ENCODE results near the gene MYH6. TPM values are rescaled to one million over a fixed set of nuclear protein-coding genes. Genes with fewer than 3 reads are reported as not detected.

Gene MYH6
- total and polyA plus RNA-seq, 2 of the 13 experiments (the other 11 are each of a cell fraction or from before 2014, with no cell fraction given): 0.01 TPM; not detected in 1

DNA sequence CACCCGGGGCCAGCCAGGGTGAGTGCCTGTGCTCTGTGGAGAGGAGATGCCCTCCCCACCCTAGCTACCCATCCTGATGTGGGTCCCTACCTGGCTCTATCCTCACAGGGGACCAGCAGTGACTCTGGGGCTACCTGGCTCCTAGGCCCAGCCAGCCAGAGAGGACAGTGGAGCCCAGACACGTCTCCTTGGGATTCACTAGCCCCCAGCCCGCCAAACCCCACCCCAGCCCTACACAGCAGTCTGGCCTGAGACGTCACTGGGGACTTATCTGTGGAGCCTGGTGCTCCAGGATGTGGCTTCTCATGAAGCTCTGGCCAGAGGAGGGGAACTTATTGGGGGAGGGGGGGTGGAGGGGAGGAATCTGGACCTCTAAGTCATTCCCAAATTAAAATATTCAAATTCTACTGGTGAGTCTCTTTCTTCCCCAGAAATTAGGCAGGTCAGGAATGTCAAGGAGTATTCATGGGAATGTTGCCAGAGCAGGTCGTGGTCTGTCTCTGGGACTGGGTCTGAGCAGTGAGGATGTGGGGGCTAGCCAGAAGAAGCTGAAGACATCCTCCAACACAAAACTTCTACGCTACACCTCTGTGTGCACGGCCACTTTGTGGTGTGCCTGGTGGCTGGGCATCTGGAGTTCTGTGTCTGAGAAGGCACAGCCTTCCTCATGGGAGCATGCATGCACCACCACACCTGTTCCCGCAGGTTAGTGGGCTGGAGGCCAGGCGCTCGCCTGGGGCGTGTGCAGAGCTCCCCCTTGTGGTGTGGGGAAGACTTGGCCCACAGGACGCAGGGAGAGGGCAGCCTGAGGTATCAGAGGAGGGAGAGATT is 28.5 kb downstream of the MYH6 start (continued):
- TF ChIP-seq NCOR1 (IDR thresholded peaks at IDR 0.05; ENCODE audit: borderline replicate concordance, low read length) (no peak), GFI1 (CRISPR knock-in tag; IDR thresholded peaks at IDR 0.05; ENCODE audit: borderline replicate concordance) (no peak), ZNF329 (CRISPR knock-in tag; IDR thresholded peaks at IDR 0.05; ENCODE audit: low read depth) (0 out of 2 replicates have a peak, but pooled peaks have one; percentile 35), ZNF614 (CRISPR knock-in tag; IDR thresholded peaks at IDR 0.05; ENCODE audit: borderline replicate concordance) (peak; percentile 75; the same call in 1 of the 2 replicates), ZNF737 (CRISPR knock-in tag; IDR thresholded peaks at IDR 0.05; ENCODE audit: borderline replicate concordance) (0 out of 2 replicates have a peak, but pooled peaks have one; percentile 27), RAD21 (CRISPR knock-in tag; IDR thresholded peaks at IDR 0.05) (peak; percentile 98), ZNF431 (CRISPR knock-in tag; IDR thresholded peaks at IDR 0.05; ENCODE audit: borderline replicate concordance, low read depth) (0 out of 2 replicates have a peak, but pooled peaks have one; percentile 48), ZBED4 (CRISPR knock-in tag; IDR thresholded peaks at IDR 0.05; ENCODE audit: borderline replicate concordance) (0 out of 2 replicates have a peak, but pooled peaks have one; percentile 41)
- TF ChIP-seq, protein P1, sequence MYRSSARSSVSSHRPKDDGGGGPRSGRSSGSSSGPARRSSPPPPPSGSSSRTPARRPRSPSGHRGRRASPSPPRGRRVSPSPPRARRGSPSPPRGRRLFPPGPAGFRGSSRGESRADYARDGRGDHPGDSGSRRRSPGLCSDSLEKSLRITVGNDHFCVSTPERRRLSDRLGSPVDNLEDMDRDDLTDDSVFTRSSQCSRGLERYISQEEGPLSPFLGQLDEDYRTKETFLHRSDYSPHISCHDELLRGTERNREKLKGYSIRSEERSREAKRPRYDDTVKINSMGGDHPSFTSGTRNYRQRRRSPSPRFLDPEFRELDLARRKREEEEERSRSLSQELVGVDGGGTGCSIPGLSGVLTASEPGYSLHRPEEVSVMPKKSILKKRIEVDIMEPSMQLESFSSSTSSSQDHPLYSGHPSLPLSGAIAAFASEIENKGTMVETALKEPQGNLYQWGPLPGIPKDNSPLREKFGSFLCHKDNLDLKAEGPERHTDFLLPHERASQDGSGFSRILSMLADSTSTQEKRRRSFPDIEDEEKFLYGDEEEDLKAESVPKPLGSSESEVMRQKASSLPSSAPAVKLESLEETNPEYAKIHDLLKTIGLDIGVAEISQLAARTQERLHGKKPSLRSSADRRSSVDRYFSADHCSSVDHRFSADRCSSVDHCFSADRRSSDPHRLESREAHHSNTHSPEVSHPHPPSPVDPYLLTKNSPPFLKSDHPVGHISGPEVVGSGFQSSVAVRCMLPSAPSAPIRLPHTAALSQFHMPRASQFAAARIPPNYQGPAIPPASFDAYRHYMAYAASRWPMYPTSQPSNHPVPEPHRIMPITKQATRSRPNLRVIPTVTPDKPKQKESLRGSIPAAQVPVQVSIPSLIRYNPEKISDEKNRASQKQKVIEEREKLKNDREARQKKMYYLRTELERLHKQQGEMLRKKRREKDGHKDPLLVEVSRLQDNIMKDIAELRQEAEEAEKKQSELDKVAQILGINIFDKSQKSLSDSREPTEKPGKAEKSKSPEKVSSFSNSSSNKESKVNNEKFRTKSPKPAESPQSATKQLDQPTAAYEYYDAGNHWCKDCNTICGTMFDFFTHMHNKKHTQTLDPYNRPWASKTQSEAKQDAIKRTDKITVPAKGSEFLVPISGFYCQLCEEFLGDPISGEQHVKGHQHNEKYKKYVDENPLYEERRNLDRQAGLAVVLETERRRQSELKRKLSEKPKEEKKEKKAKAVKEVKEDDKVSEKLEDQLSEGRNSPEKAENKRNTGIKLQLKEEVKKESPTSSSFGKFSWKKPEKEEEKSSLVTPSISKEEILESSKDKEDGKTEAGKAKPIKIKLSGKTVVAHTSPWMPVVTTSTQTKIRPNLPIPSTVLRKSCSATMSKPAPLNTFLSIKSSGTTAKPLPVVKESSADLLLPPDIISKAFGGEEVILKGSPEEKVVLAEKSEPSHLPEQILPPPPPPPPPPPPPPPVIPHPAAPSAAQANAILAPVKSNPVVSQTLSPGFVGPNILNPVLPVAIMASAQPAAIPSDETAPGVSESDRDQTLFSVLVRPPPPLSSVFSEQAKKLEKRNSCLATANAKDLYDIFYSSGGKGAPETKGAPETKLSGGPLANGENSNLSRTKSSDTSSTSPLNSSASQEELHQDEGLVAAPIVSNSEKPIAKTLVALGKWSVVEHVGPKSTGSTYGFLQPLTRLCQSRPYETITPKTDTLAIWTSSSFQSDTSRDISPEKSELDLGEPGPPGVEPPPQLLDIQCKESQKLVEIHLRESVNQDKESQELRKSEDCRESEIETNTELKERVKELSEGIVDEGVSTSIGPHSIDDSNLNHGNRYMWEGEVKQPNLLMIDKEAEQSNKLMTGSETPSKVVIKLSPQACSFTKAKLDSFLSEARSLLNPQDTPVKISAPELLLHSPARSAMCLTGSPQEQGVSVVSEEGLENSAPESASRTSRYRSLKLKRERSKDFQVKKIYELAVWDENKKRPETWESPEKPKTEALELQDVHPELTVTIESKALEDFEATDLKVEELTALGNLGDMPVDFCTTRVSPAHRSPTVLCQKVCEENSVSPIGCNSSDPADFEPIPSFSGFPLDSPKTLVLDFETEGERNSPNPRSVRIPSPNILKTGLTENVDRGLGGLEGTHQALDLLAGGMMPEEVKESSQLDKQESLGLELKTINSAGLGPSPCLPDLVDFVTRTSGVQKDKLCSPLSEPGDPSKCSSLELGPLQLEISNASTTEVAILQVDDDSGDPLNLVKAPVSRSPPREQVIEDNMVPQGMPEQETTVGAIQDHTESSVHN (CRISPR knock-in tag; IDR thresholded peaks at IDR 0.05): peak; percentile 93
- TF ChIP-seq, protein P2, sequence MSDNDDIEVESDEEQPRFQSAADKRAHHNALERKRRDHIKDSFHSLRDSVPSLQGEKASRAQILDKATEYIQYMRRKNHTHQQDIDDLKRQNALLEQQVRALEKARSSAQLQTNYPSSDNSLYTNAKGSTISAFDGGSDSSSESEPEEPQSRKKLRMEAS (IDR thresholded peaks at IDR 0.05): peak; percentile 56; the same call in 1 of the 2 replicates
- TF ChIP-seq, protein P3, sequence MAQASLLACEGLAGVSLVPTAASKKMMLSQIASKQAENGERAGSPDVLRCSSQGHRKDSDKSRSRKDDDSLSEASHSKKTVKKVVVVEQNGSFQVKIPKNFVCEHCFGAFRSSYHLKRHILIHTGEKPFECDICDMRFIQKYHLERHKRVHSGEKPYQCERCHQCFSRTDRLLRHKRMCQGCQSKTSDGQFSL (CRISPR knock-in tag; IDR thresholded peaks at IDR 0.05): 0 out of 2 replicates have a peak, but pooled peaks have one; percentile 61
- TF ChIP-seq, protein P4, sequence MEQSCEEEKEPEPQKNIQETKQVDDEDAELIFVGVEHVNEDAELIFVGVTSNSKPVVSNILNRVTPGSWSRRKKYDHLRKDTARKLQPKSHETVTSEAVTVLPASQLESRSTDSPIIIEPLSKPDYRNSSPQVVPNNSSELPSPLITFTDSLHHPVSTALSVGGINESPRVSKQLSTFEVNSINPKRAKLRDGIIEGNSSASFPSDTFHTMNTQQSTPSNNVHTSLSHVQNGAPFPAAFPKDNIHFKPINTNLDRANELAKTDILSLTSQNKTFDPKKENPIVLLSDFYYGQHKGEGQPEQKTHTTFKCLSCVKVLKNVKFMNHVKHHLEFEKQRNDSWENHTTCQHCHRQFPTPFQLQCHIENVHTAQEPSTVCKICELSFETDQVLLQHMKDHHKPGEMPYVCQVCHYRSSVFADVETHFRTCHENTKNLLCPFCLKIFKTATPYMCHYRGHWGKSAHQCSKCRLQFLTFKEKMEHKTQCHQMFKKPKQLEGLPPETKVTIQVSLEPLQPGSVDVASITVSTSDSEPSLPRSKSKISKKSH (CRISPR knock-in tag; IDR thresholded peaks at IDR 0.05; ENCODE audit: borderline replicate concordance): peak; percentile 83
